Spleen (tissue), 13 donors: Measurements from ENCODE around the gene TMEM245. TPM values are rescaled to one million over a fixed set of nuclear protein-coding genes. Genes with fewer than 3 reads are reported as not detected.
A peak's percentile ranks its signal among the peaks of the same experiment; 100 is the strongest.

ENCODE experiments used
- DNase-seq: peaks from one replicate; pipeline ENCODE4 v3.0.0-alpha.2; 2020
- H3K27ac ChIP-seq, 8 donors: fragments of 200-600 bp; sonication (generic) in 7 of 8; 1 replicate in 4 of 8; 2 replicates in 4 of 8; pipeline versions ENCODE4 v1.5.0 to v1.8.0; 2016 to 2021; ENCODE audit warnings: inconsistent platforms in 4 of 8, mild to moderate bottlenecking in 4 of 8, moderate library complexity in 1 of 8
- H3K27me3 ChIP-seq, 7 donors: fragments of 200-600 bp; sonication (generic) in 6 of 7; replicated peaks in 1 of 7; 1 replicate in 4 of 7; 2 replicates in 3 of 7; pipeline versions ENCODE4 v1.5.0 to v1.8.0; 2016 to 2021; ENCODE audit warnings: inconsistent platforms in 3 of 7, mild to moderate bottlenecking in 1 of 7
- H3K36me3 ChIP-seq, 6 donors: fragments of 200-600 bp; sonication (generic) in 5 of 6; 1 replicate in 4 of 6; 2 replicates in 2 of 6; pipeline versions ENCODE4 v1.5.0 to v1.8.0; 2016 to 2021; ENCODE audit warnings: inconsistent platforms in 2 of 6
- H3K4me1 ChIP-seq, 6 donors: fragments of 200-600 bp; sonication (generic) in 5 of 6; 1 replicate in 3 of 6; 2 replicates in 3 of 6; pipeline versions ENCODE4 v1.5.0 to v1.8.0; 2016 to 2021; ENCODE audit warnings: inconsistent platforms in 3 of 6
- H3K4me3 ChIP-seq, 8 donors: fragments of 200-600 bp; sonication (generic) in 7 of 8; 1 replicate in 4 of 8; 2 replicates in 4 of 8; pipeline versions ENCODE4 v1.5.0 to v1.8.0; 2016 to 2021; ENCODE audit warnings: inconsistent platforms in 4 of 8, mild to moderate bottlenecking in 4 of 8, moderate library complexity in 2 of 8
- H3K9me3 ChIP-seq, 8 donors: fragments of 200-600 bp; sonication (generic) in 7 of 8; 1 replicate in 4 of 8; 2 replicates in 4 of 8; pipeline versions ENCODE4 v1.5.0 to v1.8.0; 2016 to 2021; ENCODE audit warnings: inconsistent platforms in 4 of 8
- CTCF ChIP-seq, 11 experiments: fragments of 200-600 bp in 7 of 11; fragments of 450-650 bp in 4 of 11; sonication (generic) in 4 of 11; IDR thresholded peaks in 8 of 11; conservative IDR thresholded peaks in 3 of 11; 1 replicate in 7 of 11; 2 replicates in 4 of 11; pipeline versions ENCODE4 v1.4.0 to v1.8.0; 2016 to 2021; ENCODE audit warnings: antibody characterized with exemption in 11 of 11, inconsistent platforms in 4 of 11, mild to moderate bottlenecking in 1 of 11
- POLR2A ChIP-seq, 3 donors: fragments of 450-650 bp; IDR thresholded peaks; one replicate each; pipeline ENCODE4 v1.5.1; 2017; ENCODE audit warnings: antibody characterized with exemption in 3 of 3, mild to moderate bottlenecking in 1 of 3
- POLR2AphosphoS5 ChIP-seq, 3 donors: sonication (generic); formaldehyde crosslinking; IDR thresholded peaks; one replicate each; pipeline ENCODE4 v1.5.1; 2017; ENCODE audit warnings: antibody characterized with exemption in 3 of 3
- WGBS, 5 donors: extraction: QIAGEN DNeasy Blood & Tissue Kit in 3 of 5; methylation state at CpG; one replicate each; pipeline versions ENCODE4 v1.1.5 to v1.1.7; 2013 to 2018; 5-methylcytosine and 5-hydroxymethylcytosine counted together
- intact Hi-C: fragments of 100-400 bp; cut with DNase I; formaldehyde crosslinking; loops from one replicate; pipeline ENCODE4 v1.15.0; 2023; ENCODE audit warnings: low total_unique reads
- long read RNA-seq, 2 donors: transcript quantifications; one replicate each; lab custom pipeline, GENCODE V29; 2026
- polyA plus RNA-seq, 3 donors: library from polyadenylated mRNA; stranded (reverse); fragments of 200-250 nt; gene quantifications; one replicate each; pipeline ENCODE4 v1.2.1, GENCODE V29; 2013
- total RNA-seq, 7 donors: library from RNA; depleted of rRNA in 3 of 7; stranded (reverse); fragments of >200 nt in 3 of 7; fragmentation: NEBNext Ultra II Directional in 4 of 7; extraction: Animal tissue kit (Norgen Biotek cat#: 25700) in 4 of 7; gene quantifications; one replicate each; pipeline versions ENCODE4 v1.1.0 to v1.2.1, GENCODE V29; 2016 to 2021
- donor health status: healthy with polysubstance abuse.
- donor health status: DM: no; HTN: no; CAD: no; lungs with moderate emphysema.
- donor health status: DM: no; HTN: no; CAD: no.
- donor health status: Bipolar disorder and iron deficiency.
- donor health status: healthy.
- donor health status: DM: no; HTN: no; CAD: no.
- donor health status: DM: yes; HTN: yes; CAD: no.

TMEM245 gene
- total RNA-seq: 10 to 100 TPM; 24.7 to 71.6 (median 44.1) TPM
- 1 to 10 TPM; 3.2 to 6.7 (median 5.0) TPM for polyA plus RNA-seq
- long read RNA-seq, donor 1, partial matches to known transcripts: 14 of 17 reads
- long read RNA-seq, donor 1, other reads (novel, unspliced or antisense): 0 of 17 reads
- long read RNA-seq, donor 2, partial matches to known transcripts: 0 of 14 reads
- long read RNA-seq, donor 2, other reads (novel, unspliced or antisense): 12 of 14 reads

GRCh38 chr9:109119439-109120203, at the start of gene TMEM245:
Gene TMEM245, minus strand, starts transcription at chr9:109119947. Its CDS starts 34 bp downstream, at chr9:109119913.
- Histone ChIP-seq H3K27ac (peak within 1 kb of the TSS; percentile 75 to 97 (median 92)), H3K9me3 (no peaks in the 10 kb centered on the region), H3K36me3 (no peaks in the 10 kb centered on the region), H3K4me1 (peaks cover 20 to 56% (median 49%) of the 10 kb centered on the region in 6 donors), H3K27me3 (no peaks in the 10 kb centered on the region), H3K4me3 (peak within 1 kb of the TSS; percentile 76 to 99 (median 92))
- DNase-seq: peak; percentile 97
- WGBS, 5 donors: 0 to 1% (median 0%) methylated on average over 40 to 88 of the region's 88 CpGs
- TF ChIP-seq CTCF (IDR thresholded peaks at IDR 0.05 in 8 of 11, conservative IDR thresholded peaks at IDR 0.05 in 3 of 11) (peak in 3 of 11 experiments; percentile 33 to 38 (median 38)), POLR2A (IDR thresholded peaks at IDR 0.05) (peak in 1 of 3 donors; percentile 72), POLR2AphosphoS5 (IDR thresholded peaks at IDR 0.05) (peak; percentile 94 to 95 (median 94))
- intact Hi-C loops: no loop called here

GRCh38 chr9:109168170-109168569, 48.4 kb upstream of the TMEM245 start:
- H3K9me3 ChIP-seq: peaks cover 0 to 5% (median 0%) of the 10 kb centered on the region in 8 donors
- no peaks in the 10 kb centered on the region for H3K36me3 ChIP-seq
- no peak for TF ChIP-seq POLR2A (IDR thresholded peaks at IDR 0.05)
- no peak for TF ChIP-seq CTCF (IDR thresholded peaks at IDR 0.05 in 8 of 11, conservative IDR thresholded peaks at IDR 0.05 in 3 of 11)
- no peak for TF ChIP-seq POLR2AphosphoS5 (IDR thresholded peaks at IDR 0.05)
- no peak for DNase-seq
- H3K4me3 ChIP-seq: no peak overlapping the region
- intact Hi-C loops: no loop called here
- no peak overlapping the region for H3K27ac ChIP-seq
- H3K4me1 ChIP-seq: peaks cover 0 to 4% (median 0%) of the 10 kb centered on the region in 6 donors
- peaks cover 0 to 84% (median 26%) of the 10 kb centered on the region in 7 donors for H3K27me3 ChIP-seq

- intact Hi-C loops: no loop called here
- whole genome bisulfite sequencing, 5 donors: 91 to 97% (median 93%) methylated on average over 5 of the region's 5 CpGs
These were observed 48.0 kb upstream of the TMEM245 start for GRCh38 chr9:109167716-109168115.

More at GRCh38 chr9:109167716-109168115, 48.0 kb upstream of the TMEM245 start:
- Histone ChIP-seq H3K4me1 (peaks cover 0 to 4% (median 0%) of the 10 kb centered on the region in 6 donors), H3K9me3 (peaks cover 0 to 5% (median 0%) of the 10 kb centered on the region in 8 donors), H3K27me3 (peaks cover 0 to 84% (median 26%) of the 10 kb centered on the region in 7 donors), H3K36me3 (no peaks in the 10 kb centered on the region), H3K27ac (no peak overlapping the region), H3K4me3 (no peak overlapping the region)
- TF ChIP-seq POLR2A (IDR thresholded peaks at IDR 0.05): no peak
- no peak for TF ChIP-seq CTCF (IDR thresholded peaks at IDR 0.05 in 8 of 11, conservative IDR thresholded peaks at IDR 0.05 in 3 of 11)
- no peak for TF ChIP-seq POLR2AphosphoS5 (IDR thresholded peaks at IDR 0.05)
- DNase-seq: no peak
